Mucosa of rectum (tissue), 2 donors: ENCODE measurements around the gene HOTAIR.
A peak's percentile ranks its signal among the peaks of the same experiment; 100 is the strongest.

Experiments
- H3K27ac ChIP-seq, 2 donors: one replicate each; pipeline ENCODE4 v1.7.0; 2013; ENCODE audit warnings: inconsistent platforms in 2 of 2, low read depth in 2 of 2, low read length in 2 of 2
- H3K27me3 ChIP-seq, 2 donors: one replicate each; pipeline ENCODE4 v1.7.0; 2013; ENCODE audit warnings: low read length in 2 of 2; ENCODE audit not compliant: control insufficient read depth in 2 of 2, insufficient read depth in 2 of 2
- H3K36me3 ChIP-seq, 2 donors: one replicate each; pipeline ENCODE4 v1.7.0; 2013; ENCODE audit warnings: low read length in 2 of 2; ENCODE audit not compliant: control insufficient read depth in 2 of 2, insufficient read depth in 2 of 2
- H3K4me1 ChIP-seq, 2 donors: one replicate each; pipeline ENCODE4 v1.7.0; 2013; ENCODE audit warnings: low read length in 2 of 2, mild to moderate bottlenecking in 1 of 2; ENCODE audit not compliant: control insufficient read depth in 2 of 2, insufficient read depth in 2 of 2
- H3K4me3 ChIP-seq, 2 donors: one replicate each; pipeline ENCODE4 v1.7.0; 2013; ENCODE audit warnings: low read length in 2 of 2
- H3K9ac ChIP-seq, 2 donors: one replicate each; pipeline ENCODE4 v1.7.0; 2013; ENCODE audit warnings: low read length in 2 of 2, low read depth in 1 of 2, mild to moderate bottlenecking in 1 of 2
- H3K9me3 ChIP-seq, 2 donors: one replicate each; pipeline ENCODE4 v1.7.0; 2013; ENCODE audit warnings: low read length in 2 of 2; ENCODE audit not compliant: control insufficient read depth in 2 of 2
- donor health status: healthy.
- donor health status: Normal muscosa, but diverticular disease.

Gene HOTAIR

GRCh38 chr12:54017878-54018467 is 43.2 kb upstream of the HOTAIR start:
- no peaks in the 10 kb centered on the region for H3K9me3 ChIP-seq
- H3K27ac ChIP-seq = no peak overlapping the region
- H3K36me3 ChIP-seq = no peaks in the 10 kb centered on the region
- H3K27me3 ChIP-seq = peaks cover 74 to 83% of the 10 kb centered on the region in 2 donors
- H3K9ac ChIP-seq = peak overlapping the region; percentile 6 to 23
- H3K4me1 ChIP-seq = peaks cover 0 to 2% of the 10 kb centered on the region in 2 donors
- peak overlapping the region; percentile 38 to 64 for H3K4me3 ChIP-seq

- no peaks in the 10 kb centered on the region for H3K9me3 ChIP-seq
- no peak overlapping the region for H3K27ac ChIP-seq
- H3K4me1 ChIP-seq = peaks cover 0 to 2% of the 10 kb centered on the region in 2 donors
- peaks cover 75 to 85% of the 10 kb centered on the region in 2 donors for H3K27me3 ChIP-seq
- peak overlapping the region; percentile 38 to 64 for H3K4me3 ChIP-seq
- peak overlapping the region; percentile 2 to 6 for H3K9ac ChIP-seq
- H3K36me3 ChIP-seq = no peaks in the 10 kb centered on the region
These were observed 42.5 kb upstream of the HOTAIR start for GRCh38 chr12:54017027-54017788.

- Histone ChIP-seq H3K9ac (no peak overlapping the region), H3K36me3 (no peaks in the 10 kb centered on the region), H3K4me3 (no peak overlapping the region), H3K27me3 (peaks cover 71 to 79% of the 10 kb centered on the region in 2 donors), H3K9me3 (no peaks in the 10 kb centered on the region), H3K4me1 (peaks cover 0 to 2% of the 10 kb centered on the region in 2 donors), H3K27ac (no peak overlapping the region)
These were observed 41.8 kb upstream of the HOTAIR start for GRCh38 chr12:54016478-54016964.

- Histone ChIP-seq H3K27me3 (peaks cover 70 to 79% of the 10 kb centered on the region in 2 donors), H3K27ac (no peak overlapping the region), H3K4me3 (no peak overlapping the region), H3K36me3 (no peaks in the 10 kb centered on the region), H3K9ac (no peak overlapping the region), H3K4me1 (peaks cover 2% of the 10 kb centered on the region in 2 donors), H3K9me3 (no peaks in the 10 kb centered on the region)
These were observed 41.3 kb upstream of the HOTAIR start for GRCh38 chr12:54016051-54016450.

GRCh38 chr12:54015018-54015931 is 40.5 kb upstream of the HOTAIR start:
- no peak overlapping the region for H3K27ac ChIP-seq
- H3K27me3 ChIP-seq = peaks cover 72 to 80% of the 10 kb centered on the region in 2 donors
- H3K4me1 ChIP-seq = peaks cover 2% of the 10 kb centered on the region in 2 donors
- no peaks in the 10 kb centered on the region for H3K9me3 ChIP-seq
- no peak overlapping the region for H3K9ac ChIP-seq
- no peaks in the 10 kb centered on the region for H3K36me3 ChIP-seq
- H3K4me3 ChIP-seq = no peak overlapping the region

GRCh38 chr12:54014377-54015017 is 39.7 kb upstream of the HOTAIR start:
- Histone ChIP-seq H3K4me3 (no peak overlapping the region), H3K9ac (no peak overlapping the region), H3K9me3 (no peaks in the 10 kb centered on the region), H3K27ac (no peak overlapping the region), H3K27me3 (peaks cover 73 to 80% of the 10 kb centered on the region in 2 donors), H3K4me1 (peaks cover 2% of the 10 kb centered on the region in 2 donors), H3K36me3 (no peaks in the 10 kb centered on the region)

- Histone ChIP-seq H3K4me3 (no peak overlapping the region), H3K9me3 (no peaks in the 10 kb centered on the region), H3K36me3 (no peaks in the 10 kb centered on the region), H3K9ac (no peak overlapping the region), H3K27ac (no peak overlapping the region), H3K4me1 (peaks cover 2% of the 10 kb centered on the region in 2 donors), H3K27me3 (peaks cover 74 to 77% of the 10 kb centered on the region in 2 donors)
These were observed 38.1 kb upstream of the HOTAIR start for GRCh38 chr12:54012631-54013409.

- H3K27ac ChIP-seq = no peak overlapping the region
- H3K4me3 ChIP-seq = no peak overlapping the region
These were observed 37.1 kb upstream of the HOTAIR start for GRCh38 chr12:54011665-54012532.

More at GRCh38 chr12:54011665-54012532, 37.1 kb upstream of the HOTAIR start:
- Histone ChIP-seq H3K9ac (no peak overlapping the region), H3K4me1 (peaks cover 0 to 2% of the 10 kb centered on the region in 2 donors), H3K9me3 (no peaks in the 10 kb centered on the region), H3K36me3 (no peaks in the 10 kb centered on the region), H3K27me3 (peaks cover 78% of the 10 kb centered on the region in 2 donors)
